GM23338 (cell line): ENCODE measurements around the gene YPEL3.

Source experiments
- CTCF ChIP-seq, 2 experiments: fragments of 200-600 bp in 1 of 2; sonication (generic) in 1 of 2; conservative IDR thresholded peaks; 2 replicates each; pipeline versions ENCODE4 v1.5.1 to v1.6.1; 2016 to 2017; ENCODE audit warnings: antibody characterized with exemption in 2 of 2, low read depth in 2 of 2, mild to moderate bottlenecking in 2 of 2, moderate library complexity in 1 of 2
- EZH2phosphoT487 ChIP-seq: fragments of 200-600 bp; sonication (generic); IDR thresholded peaks from one replicate; pipeline ENCODE4 v1.8.1; 2018; ENCODE audit warnings: antibody characterized with exemption; ENCODE audit not compliant: unreplicated experiment
- POLR2AphosphoS5 ChIP-seq: IDR thresholded peaks from 2 replicates; pipeline ENCODE4 v1.6.1; 2016; ENCODE audit warnings: antibody characterized with exemption, low read depth
- ZNF331 ChIP-seq: fragments of 250-450 bp; sonication (Bioruptor Pico); IDR thresholded peaks from 2 replicates; pipeline ENCODE4 v1.5.0; 2020; ENCODE audit warnings: low read depth, mild to moderate bottlenecking, moderate library complexity

DNA sequence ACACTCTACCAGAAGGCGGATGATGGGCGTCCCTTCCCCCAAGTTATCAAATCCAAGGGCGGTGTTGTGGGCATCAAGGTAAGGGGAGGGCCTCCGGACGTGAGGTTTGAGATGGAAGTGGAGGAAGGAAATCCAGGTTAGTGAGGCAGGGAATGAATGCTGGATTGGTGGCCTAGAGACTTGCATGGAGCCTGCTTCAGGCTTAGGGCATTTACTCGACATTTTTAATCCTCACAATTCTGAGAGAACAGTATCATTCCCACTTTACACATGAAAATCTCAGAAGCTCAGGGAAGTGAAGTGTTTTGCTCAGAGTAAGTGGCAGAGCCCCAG, 28.5 kb downstream of the YPEL3 start:
- TF ChIP-seq CTCF (conservative IDR thresholded peaks at IDR 0.05; ENCODE audit: low read depth in 2 of 2) (no peak), EZH2phosphoT487 (no peak), POLR2AphosphoS5 (no peak), ZNF331 (CRISPR knock-in tag) (no peak)
